ENCODE results near the gene ZFAND3.

ZFAND3 gene

DNA sequence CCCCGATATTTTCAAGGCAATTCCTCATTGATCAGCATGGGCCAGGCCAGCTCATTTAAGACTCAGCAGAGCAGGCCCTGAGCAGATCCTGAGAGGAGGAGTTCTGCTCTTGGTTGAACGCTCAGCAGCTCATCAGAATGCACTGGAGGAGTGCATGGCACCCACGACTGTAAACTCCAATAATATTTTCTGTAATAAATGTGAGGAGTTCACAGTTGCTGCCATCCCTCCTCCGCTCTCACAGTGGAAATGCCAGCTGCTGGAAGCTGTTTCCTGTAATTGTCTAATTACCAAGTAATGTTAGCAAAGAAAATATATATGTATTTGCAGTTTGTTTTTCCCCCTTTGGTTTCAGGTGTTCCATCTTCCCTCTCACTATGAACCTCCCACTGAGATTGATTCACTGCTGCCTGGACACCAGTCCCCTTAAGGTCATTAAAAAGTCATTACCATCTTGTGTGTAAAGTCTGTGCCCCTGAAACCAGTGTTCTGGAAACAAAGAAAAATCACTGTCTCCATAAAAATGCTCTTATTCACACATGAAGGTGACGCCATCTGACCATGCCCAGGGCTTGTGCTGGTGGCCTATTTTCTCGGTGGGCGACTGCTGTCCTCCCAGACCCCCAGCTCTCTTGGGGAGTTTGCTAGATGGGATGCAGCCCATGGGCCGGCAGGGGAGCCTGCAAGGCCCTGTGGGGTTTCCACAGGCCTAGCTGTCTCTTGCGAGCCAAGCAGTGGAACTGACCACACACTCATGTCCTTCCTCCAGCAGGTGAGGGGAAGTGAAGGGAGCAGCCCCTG is 374.2 kb downstream of the ZFAND3 start:
- DNase-seq: no peak

DNA sequence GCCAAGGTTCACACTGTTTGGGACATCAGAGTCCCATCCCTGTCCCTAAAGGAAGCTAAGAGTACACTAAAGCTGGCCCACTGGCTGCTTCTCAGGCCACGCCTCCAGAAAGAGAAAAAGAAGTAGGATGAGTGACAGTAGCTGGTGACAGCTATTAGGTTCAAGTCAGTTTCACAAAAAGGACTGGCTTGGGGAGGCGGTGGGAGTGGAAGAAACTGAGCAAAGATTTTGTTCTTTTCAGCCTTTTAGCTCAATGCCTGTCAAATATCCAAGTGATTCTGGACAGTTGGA is 374.7 kb downstream of the ZFAND3 start:
- no peak for DNase-seq

DNA sequence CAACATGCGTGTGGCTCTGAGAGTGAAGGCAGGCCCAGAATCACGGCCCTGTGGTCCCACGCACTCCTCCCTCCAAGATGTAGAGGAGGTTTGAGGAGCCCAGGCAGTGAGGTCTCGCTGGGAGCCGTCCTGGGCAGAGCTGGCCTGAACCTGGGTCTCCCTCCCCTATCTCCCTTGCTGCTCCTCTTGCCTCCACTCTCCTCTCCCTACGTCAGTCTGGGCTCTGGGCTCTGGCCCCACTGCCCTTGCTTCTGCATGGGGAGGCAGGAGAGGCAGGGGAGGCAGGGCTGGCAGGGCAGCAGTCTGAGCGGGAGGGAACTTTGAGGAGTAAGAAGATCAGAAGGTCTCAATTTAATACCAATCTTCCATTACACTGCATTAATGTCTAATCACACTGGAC is 375.1 kb downstream of the ZFAND3 start:
- DNase-seq: no peak

DNA sequence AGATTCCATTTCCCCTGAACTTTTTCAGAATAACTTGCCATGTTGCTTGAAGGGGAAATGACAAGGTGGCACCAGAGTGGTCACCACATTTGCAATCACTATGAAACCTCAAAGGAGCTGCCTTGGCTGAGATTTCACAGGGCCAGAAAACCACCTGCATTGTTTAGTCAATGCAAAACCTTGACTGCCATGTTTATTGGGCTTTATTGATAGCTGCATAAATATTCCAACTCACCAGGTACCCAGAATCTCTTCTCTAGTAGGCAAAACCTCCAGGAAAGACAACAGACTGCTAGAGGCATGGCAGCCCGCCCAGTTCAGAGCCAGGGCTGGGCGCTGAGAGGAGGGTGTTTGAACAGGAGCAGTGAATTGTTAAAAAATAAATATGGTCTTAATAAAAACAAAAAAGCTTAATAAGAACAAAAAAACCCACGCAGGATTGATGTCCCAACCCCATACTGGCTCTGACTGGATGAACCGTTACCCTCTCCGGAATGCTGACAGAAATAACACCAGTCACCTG is 375.6 kb downstream of the ZFAND3 start:
- no peak for DNase-seq

DNA sequence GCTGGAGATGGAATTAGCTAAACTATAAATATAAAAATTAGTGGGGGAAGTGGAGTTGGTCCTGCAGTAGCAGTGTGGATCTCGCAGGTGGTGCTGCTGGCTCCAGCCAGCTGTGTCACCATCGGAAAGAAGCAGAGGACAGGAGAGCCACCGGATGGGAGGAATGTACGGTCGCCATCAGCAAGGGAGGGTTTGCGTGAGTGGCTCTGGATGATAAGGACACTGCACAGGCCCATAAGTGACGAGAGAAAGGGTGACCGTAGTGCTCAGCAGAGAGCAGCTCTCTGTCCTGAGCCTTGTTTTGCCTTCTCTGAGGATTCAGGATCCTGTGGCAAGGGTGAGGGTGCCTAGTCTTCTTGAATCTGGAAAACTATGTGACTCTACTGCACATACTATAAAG is 378.7 kb downstream of the ZFAND3 start:
- DNase-seq: no peak

Data from activated CD4-positive, alpha-beta T cell treated with anti-CD3 and anti-CD28 coated beads for 1 hour (primary cell).